DOHH2 (cell line): ENCODE data around the gene CEP44.
"Not testable (repeated sequence)": the region's sequence is repeated elsewhere in the genome, so short reads cannot be mapped to it uniquely, and the experiment has no call there.

Experiments
- H3F3A ChIP-seq: fragments of 200-600 bp; sonication (generic), shearing (Covaris generic); 2 replicates; pipeline ENCODE4 v1.6.0; 2016; ENCODE audit warnings: antibody characterized with exemption, mild to moderate bottlenecking; ENCODE audit not compliant: control insufficient read depth, insufficient read depth
- H3K27ac ChIP-seq: fragments of 200-600 bp; sonication (generic); 2 replicates; pipeline ENCODE4 v1.5.1; 2014; ENCODE audit warnings: low read depth, mild to moderate bottlenecking, low read length, moderate library complexity
- H3K27me3 ChIP-seq: fragments of 200-600 bp; sonication (generic); 2 replicates; pipeline ENCODE4 v1.6.1; 2014; ENCODE audit warnings: mild to moderate bottlenecking, low read length, mixed read lengths; ENCODE audit not compliant: control insufficient read depth
- H3K36me3 ChIP-seq: fragments of 200-600 bp; sonication (generic); 2 replicates; pipeline ENCODE4 v1.6.1; 2014; ENCODE audit warnings: mild to moderate bottlenecking, low read length, moderate library complexity, mixed read lengths; ENCODE audit not compliant: control insufficient read depth
- H3K4me1 ChIP-seq: fragments of 200-600 bp; sonication (generic); 2 replicates; pipeline ENCODE4 v1.6.1; 2014; ENCODE audit warnings: mild to moderate bottlenecking, low read length, mixed read lengths; ENCODE audit not compliant: control insufficient read depth
- H3K4me2 ChIP-seq: fragments of 200-600 bp; sonication (generic); 2 replicates; pipeline ENCODE4 v1.6.0; 2014; ENCODE audit warnings: mild to moderate bottlenecking, low read length, moderate library complexity
- H3K4me3 ChIP-seq: fragments of 200-600 bp; sonication (generic); 2 replicates; pipeline ENCODE4 v1.5.1; 2014; ENCODE audit warnings: mild to moderate bottlenecking, low read length, mixed read lengths
- H3K79me2 ChIP-seq: fragments of 200-600 bp; sonication (generic); 2 replicates; pipeline ENCODE4 v1.6.1; 2014; ENCODE audit warnings: mild to moderate bottlenecking, low read length, mixed read lengths; ENCODE audit not compliant: control insufficient read depth
- H3K9me2 ChIP-seq: fragments of 200-600 bp; sonication (generic); replicated peaks from 2 replicates; pipeline ENCODE4 v1.6.1; 2014; ENCODE audit warnings: mild to moderate bottlenecking, low read length, mixed read lengths; ENCODE audit not compliant: control insufficient read depth
- H3K9me3 ChIP-seq: fragments of 200-600 bp; sonication (generic); 2 replicates; pipeline ENCODE4 v1.6.1; 2014; ENCODE audit warnings: antibody characterized with exemption, low read length, mixed read lengths; ENCODE audit not compliant: control insufficient read depth, insufficient read depth
- H4K20me1 ChIP-seq: fragments of 200-600 bp; sonication (generic); 2 replicates; pipeline ENCODE4 v1.6.0; 2014; ENCODE audit warnings: low read depth, mild to moderate bottlenecking, antibody characterized with exemption, low read length, moderate library complexity; ENCODE audit not compliant: control insufficient read depth, insufficient read depth
- CTCF ChIP-seq: fragments of 200-600 bp; sonication (generic); IDR thresholded peaks from one replicate; pipeline ENCODE4 v1.5.1; 2014; ENCODE audit warnings: antibody characterized with exemption, mild to moderate bottlenecking, low read depth, low read length; ENCODE audit not compliant: poor library complexity, severe bottlenecking
- EZH2phosphoT487 ChIP-seq: fragments of 200-600 bp; sonication (generic); IDR thresholded peaks from 2 replicates; pipeline ENCODE4 v1.6.1; 2017; ENCODE audit warnings: borderline replicate concordance, mild to moderate bottlenecking, antibody characterized with exemption, low read length, moderate library complexity, mixed read lengths

Gene CEP44

GRCh38 chr4:174373821-174374220, 90.1 kb downstream of the CEP44 start:
- H3K4me2 ChIP-seq, result no peak overlapping the region
- no peaks in the 10 kb centered on the region for H3K27me3 ChIP-seq
- H3K9me3 ChIP-seq, result no peaks in the 10 kb centered on the region
- TF ChIP-seq CTCF (no peak), EZH2phosphoT487 (no peak)
- no peaks in the 10 kb centered on the region for H3K9me2 ChIP-seq
- no peak overlapping the region for H3K4me3 ChIP-seq
- no peaks in the 10 kb centered on the region for H3F3A ChIP-seq
- H3K36me3 ChIP-seq, result no peaks in the 10 kb centered on the region
- no peaks in the 10 kb centered on the region for H4K20me1 ChIP-seq
- H3K4me1 ChIP-seq, result no peaks in the 10 kb centered on the region
- no peaks in the 10 kb centered on the region for H3K79me2 ChIP-seq
- H3K27ac ChIP-seq, result no peak overlapping the region

GRCh38 chr4:174375422-174375821, 91.7 kb downstream of the CEP44 start:
- H3K4me1 ChIP-seq, result no peaks in the 10 kb centered on the region
- H3K36me3 ChIP-seq, result no peaks in the 10 kb centered on the region
- H4K20me1 ChIP-seq, result no peaks in the 10 kb centered on the region
- H3K27me3 ChIP-seq, result no peaks in the 10 kb centered on the region
- H3K27ac ChIP-seq, result no peak overlapping the region
- no peak overlapping the region for H3K4me3 ChIP-seq
- no peaks in the 10 kb centered on the region for H3K9me2 ChIP-seq
- TF ChIP-seq CTCF (no peak), EZH2phosphoT487 (no peak)
- no peaks in the 10 kb centered on the region for H3F3A ChIP-seq
- no peaks in the 10 kb centered on the region for H3K9me3 ChIP-seq
- H3K4me2 ChIP-seq, result no peak overlapping the region
- no peaks in the 10 kb centered on the region for H3K79me2 ChIP-seq

GRCh38 chr4:174377613-174378012, 93.9 kb downstream of the CEP44 start:
- Histone ChIP-seq H3K4me1 (no peaks in the 10 kb centered on the region), H4K20me1 (no peaks in the 10 kb centered on the region), H3K27ac (no peak overlapping the region), H3F3A (no peaks in the 10 kb centered on the region), H3K9me3 (no peaks in the 10 kb centered on the region), H3K9me2 (no peaks in the 10 kb centered on the region), H3K79me2 (no peaks in the 10 kb centered on the region), H3K4me3 (no peak overlapping the region), H3K27me3 (no peaks in the 10 kb centered on the region), H3K4me2 (no peak overlapping the region), H3K36me3 (no peaks in the 10 kb centered on the region)
- no peak for TF ChIP-seq CTCF
- TF ChIP-seq EZH2phosphoT487, result no peak

- Histone ChIP-seq H3K9me3 (no peaks in the 10 kb centered on the region), H3K27me3 (no peaks in the 10 kb centered on the region), H3K36me3 (no peaks in the 10 kb centered on the region), H3K4me3 (no peak overlapping the region), H4K20me1 (no peaks in the 10 kb centered on the region), H3F3A (no peaks in the 10 kb centered on the region), H3K9me2 (no peaks in the 10 kb centered on the region), H3K4me2 (no peak overlapping the region), H3K27ac (no peak overlapping the region), H3K4me1 (no peaks in the 10 kb centered on the region), H3K79me2 (no peaks in the 10 kb centered on the region)
- TF ChIP-seq CTCF, result no peak
- no peak for TF ChIP-seq EZH2phosphoT487
These were observed 95.2 kb downstream of the CEP44 start for GRCh38 chr4:174378951-174379350.

GRCh38 chr4:174380206-174380605, 96.5 kb downstream of the CEP44 start:
- not testable (repeated sequence) for H3K36me3 ChIP-seq, H3K4me1 ChIP-seq, H3K9me2 ChIP-seq, H3K4me3 ChIP-seq, H3K9me3 ChIP-seq, H3K27me3 ChIP-seq, H3K79me2 ChIP-seq, H4K20me1 ChIP-seq, H3K4me2 ChIP-seq, H3K27ac ChIP-seq, H3F3A ChIP-seq
